Heart right ventricle (tissue), 16 donors: ENCODE data around the gene OR4K13. TPM values are rescaled to one million over a fixed set of nuclear protein-coding genes. Genes with fewer than 3 reads are reported as not detected.

Experiments used
- ATAC-seq, 8 donors: fragments of 200-7000 bp; cut with Tn5 transposase; one replicate each; pipeline ENCODE4 v1.9.1; 2020; ENCODE audit warnings: mild to moderate bottlenecking in 8 of 8, moderate library complexity in 8 of 8, moderate number of reproducible peaks in 1 of 8
- DNase-seq, 2 donors: peaks; one replicate each; pipeline ENCODE4 v3.0.0-alpha.2; 2020
- H3K27ac ChIP-seq, 10 donors: fragments of 200-600 bp; sonication (generic) in 2 of 10; one replicate each; pipeline versions ENCODE4 v1.5.0 to v1.8.0; 2020 to 2022; ENCODE audit warnings: mild to moderate bottlenecking in 3 of 10
- H3K27me3 ChIP-seq, 7 donors: fragments of 200-600 bp; one replicate each; pipeline ENCODE4 v1.8.0; 2021 to 2022; ENCODE audit warnings: mild to moderate bottlenecking in 2 of 7
- H3K36me3 ChIP-seq, 9 donors: fragments of 200-600 bp; sonication (generic) in 1 of 9; one replicate each; pipeline versions ENCODE4 v1.5.0 to v1.8.0; 2020 to 2022; ENCODE audit warnings: mild to moderate bottlenecking in 2 of 9
- H3K4me1 ChIP-seq, 9 donors: fragments of 200-600 bp; sonication (generic) in 1 of 9; one replicate each; pipeline versions ENCODE4 v1.5.0 to v1.8.0; 2020 to 2022; ENCODE audit warnings: mild to moderate bottlenecking in 4 of 9
- H3K4me3 ChIP-seq, 10 donors: fragments of 200-600 bp; sonication (generic) in 2 of 10; one replicate each; pipeline versions ENCODE4 v1.5.0 to v1.8.0; 2020 to 2022; ENCODE audit warnings: mild to moderate bottlenecking in 7 of 10, moderate library complexity in 2 of 10
- H3K9me3 ChIP-seq, 11 donors: fragments of 200-600 bp in 10 of 11; sonication (generic) in 2 of 11; one replicate each; pipeline versions ENCODE4 v1.5.0 to v1.8.0; 2013 to 2022; ENCODE audit warnings: mild to moderate bottlenecking in 2 of 11, control low read depth in 1 of 11, moderate library complexity in 1 of 11
- CTCF ChIP-seq, 9 donors: fragments of 200-600 bp; sonication (generic) in 2 of 9; IDR thresholded peaks; one replicate each; pipeline versions ENCODE4 v1.5.0 to v1.8.0; 2021 to 2022; ENCODE audit warnings: antibody characterized with exemption in 9 of 9, mild to moderate bottlenecking in 5 of 9, moderate library complexity in 1 of 9
- WGBS, 2 donors: extraction: QIAGEN DNeasy Blood & Tissue Kit; methylation state at CpG; one replicate each; pipeline ENCODE4 v1.1.7; 2013; ENCODE audit warnings: inconsistent platforms in 1 of 2; 5-methylcytosine and 5-hydroxymethylcytosine counted together
- intact Hi-C, 10 donors: fragments of 100-400 bp; cut with DNase I; formaldehyde crosslinking; loops; one replicate each; pipeline versions ENCODE4 v1.11.1 to v1.14.2; 2022
- polyA plus RNA-seq, 2 donors: library from polyadenylated mRNA; stranded (reverse); fragments of 200-250 nt; gene quantifications; one replicate each; pipeline ENCODE4 v1.2.3, GENCODE V29; 2013
- total RNA-seq, 10 donors: library from RNA; stranded (reverse); fragmentation: NEBNext Ultra II Directional in 3 of 10; extraction: Animal tissue kit (Norgen Biotek cat#: 25700) in 3 of 10; gene quantifications; one replicate each; pipeline versions ENCODE4 v1.2.1 to v1.2.4, GENCODE V29; 2021 to 2023
- donor health status: Arrhythmogenic right ventricular cardiomyopathy.
- donor health status: ischemic (EF 13 %, LVEDD 7.1; RV severe dilation, severe dysfunction).
- donor health status: healthy with polysubstance abuse.
- donor health status: DM: no; HTN: yes; CAD: no.
- donor health status: DM: no; HTN: no; CAD: no.
- donor health status: ischemic (EF 25% LVEDD 6.9; RV normal size, moderate dysfunction).
- donor health status: ischemic (EF 25% LVEDD 5.7; RV mildly dilated, moderate dysfunction).
- donor health status: healthy.
- donor health status: DM: yes; HTN: yes; CAD: no.
- donor health status: Ischemic cardiomyopathy.
- donor health status: ischemic (EF 35%, LVEDD 5.7; RV mildly dilated, moderate dysfunction).
- donor health status: nonischemic (EF 11% LVEDD 7.7; RV severe dilation, severe dysfunction).
- donor health status: DM: yes; HTN: yes; CAD: no.
- donor health status: PGD.
- donor health status: ischemic (EF 29% LVEDD 5.4; RV normal size, mild dysfunction).
- donor health status: nonischemic (EF 23%, LVEDD 6.1; RV moderate dilation, normal function).

OR4K13 gene
- total and polyA plus RNA-seq, 12 donors = not detected

GRCh38 chr14:20002319-20002718 is 33.5 kb downstream of the OR4K13 start:
- DNase-seq = no peak
- Histone ChIP-seq H3K4me1 (no peaks in the 10 kb centered on the region), H3K36me3 (no peaks in the 10 kb centered on the region), H3K4me3 (no peak overlapping the region), H3K9me3 (peaks cover 0 to 10% (median 0%) of the 10 kb centered on the region in 11 donors), H3K27ac (no peak overlapping the region), H3K27me3 (no peaks in the 10 kb centered on the region)
- TF ChIP-seq CTCF (IDR thresholded peaks at IDR 0.05) = no peak
- 76 to 82% methylated on average over 7 of the region's 7 CpGs for WGBS, 2 donors
- no peak for ATAC-seq
- intact Hi-C loops = no loop called here

GRCh38 chr14:20001863-20002262 is 34.0 kb downstream of the OR4K13 start, which contains the start of gene OR4Q2:
OR4Q2 (plus strand) TSS chr14:20002163.
- H3K4me3 ChIP-seq = no peak within 1 kb of the TSS
- H3K4me1 ChIP-seq = no peaks in the 10 kb centered on the region
- H3K36me3 ChIP-seq = no peaks in the 10 kb centered on the region
- H3K9me3 ChIP-seq = peaks cover 0 to 6% (median 0%) of the 10 kb centered on the region in 11 donors
- no peak within 1 kb of the TSS for H3K27ac ChIP-seq
- no peak for DNase-seq
- no peak for TF ChIP-seq CTCF (IDR thresholded peaks at IDR 0.05)
- ATAC-seq = no peak
- H3K27me3 ChIP-seq = no peaks in the 10 kb centered on the region
- intact Hi-C loops = no loop called here

GRCh38 chr14:19993438-19993837 is 42.4 kb downstream of the OR4K13 start:
- Histone ChIP-seq H3K4me3 (no peak overlapping the region), H3K4me1 (no peaks in the 10 kb centered on the region), H3K9me3 (peaks cover 0 to 4% (median 0%) of the 10 kb centered on the region in 11 donors), H3K27ac (no peak overlapping the region), H3K27me3 (no peaks in the 10 kb centered on the region), H3K36me3 (no peaks in the 10 kb centered on the region)
- WGBS, 2 donors = 63 to 69% methylated on average over 2 of the region's 2 CpGs
- no peak for ATAC-seq
- intact Hi-C loops = no loop called here
- TF ChIP-seq CTCF (IDR thresholded peaks at IDR 0.05) = no peak
- no peak for DNase-seq

Other genes starting within 250 kb of the OR4K13 start
- not detected for gene OR4N2, start 232.3 kb downstream of the OR4K13 start, total RNA-seq
- not detected for gene OR4N2, start 232.3 kb downstream of the OR4K13 start, polyA plus RNA-seq
- gene OR4K2, start 160.9 kb downstream of the OR4K13 start, total RNA-seq = not detected
- not detected for gene OR4K2, start 160.9 kb downstream of the OR4K13 start, polyA plus RNA-seq
- not detected for gene OR4K5, start 115.4 kb downstream of the OR4K13 start, total RNA-seq
- gene OR4K5, start 115.4 kb downstream of the OR4K13 start, polyA plus RNA-seq = not detected
- gene OR4K1, start 105.1 kb downstream of the OR4K13 start, total RNA-seq = not detected
- not detected for gene OR4K1, start 105.1 kb downstream of the OR4K13 start, polyA plus RNA-seq
- gene OR4K15, start 60.4 kb downstream of the OR4K13 start, total RNA-seq = not detected
- gene OR4K15, start 60.4 kb downstream of the OR4K13 start, polyA plus RNA-seq = not detected
- gene OR4Q2, start 33.9 kb downstream of the OR4K13 start, total RNA-seq = not detected
- gene OR4Q2, start 33.9 kb downstream of the OR4K13 start, polyA plus RNA-seq = not detected
- not detected for gene OR4K14, start 16.7 kb downstream of the OR4K13 start, total RNA-seq
- gene OR4K14, start 16.7 kb downstream of the OR4K13 start, polyA plus RNA-seq = not detected
- not detected for gene OR4L1, start 24.0 kb upstream of the OR4K13 start, total RNA-seq
- not detected for gene OR4L1, start 24.0 kb upstream of the OR4K13 start, polyA plus RNA-seq
- gene OR4K17, start 74.7 kb upstream of the OR4K13 start, total RNA-seq = not detected
- gene OR4K17, start 74.7 kb upstream of the OR4K13 start, polyA plus RNA-seq = not detected
- not detected for gene OR4N5, start 102.8 kb upstream of the OR4K13 start, total RNA-seq
- gene OR4N5, start 102.8 kb upstream of the OR4K13 start, polyA plus RNA-seq = not detected
- not detected for gene OR11G2, start 154.9 kb upstream of the OR4K13 start, total RNA-seq
- not detected for gene OR11G2, start 154.9 kb upstream of the OR4K13 start, polyA plus RNA-seq
- not detected for gene OR11H6, start 187.7 kb upstream of the OR4K13 start, total RNA-seq
- gene OR11H6, start 187.7 kb upstream of the OR4K13 start, polyA plus RNA-seq = not detected
- not detected for gene OR11H7, start 192.9 kb upstream of the OR4K13 start, total RNA-seq
- not detected for gene OR11H7, start 192.9 kb upstream of the OR4K13 start, polyA plus RNA-seq
- not detected for gene OR11H4, start 203.2 kb upstream of the OR4K13 start, total RNA-seq
- gene OR11H4, start 203.2 kb upstream of the OR4K13 start, polyA plus RNA-seq = not detected